Measurements from ENCODE around the gene PTPN1.
A peak's percentile ranks its signal among the peaks of the same experiment; 100 is the strongest.
"Not testable (repeated sequence)": the region's sequence is repeated elsewhere in the genome, so short reads cannot be mapped to it uniquely, and the experiment has no call there.

PTPN1 gene

DNA sequence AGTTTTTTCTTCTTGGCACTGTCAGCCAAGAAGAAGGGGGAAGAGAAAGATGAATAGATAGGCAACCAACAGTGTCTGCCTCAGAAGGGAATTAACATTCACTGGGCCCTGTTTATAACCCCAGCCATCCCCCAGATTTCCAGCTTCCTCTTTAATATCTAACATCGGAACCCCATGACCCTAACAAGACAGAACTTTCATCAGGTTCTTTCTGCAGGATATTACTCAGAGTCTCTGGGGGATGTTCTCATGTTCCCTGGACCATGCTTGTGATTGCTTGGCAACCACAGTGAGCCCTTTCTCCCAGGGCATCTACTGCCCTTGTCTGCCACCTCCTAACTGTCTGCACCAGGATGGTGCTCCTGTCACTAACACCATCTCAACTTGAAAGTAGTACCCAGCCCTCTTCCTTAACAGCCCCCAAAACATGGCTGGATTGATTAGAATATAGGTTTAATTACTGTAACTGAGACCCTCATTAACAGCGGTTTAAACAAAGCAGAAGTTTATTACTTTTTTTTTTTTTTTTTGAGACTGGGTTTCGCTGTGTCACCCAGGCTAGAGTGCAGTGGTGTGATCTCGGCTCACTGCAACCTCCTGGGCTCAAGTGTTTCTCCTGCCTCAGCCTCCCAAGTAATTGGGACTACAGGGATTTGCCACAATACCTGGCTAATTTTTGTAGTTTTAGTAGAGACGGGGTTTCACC lies 12.0 kb upstream of the PTPN1 start:
- Histone ChIP-seq H3K27me3 (ENCODE audit: control insufficient read depth in 2 of 2, insufficient read depth in 2 of 2, low read length in 2 of 2) (no peaks in the 10 kb centered on the region), H3K4me1 (ENCODE audit: control insufficient read depth in 2 of 2, insufficient read depth in 2 of 2, low read length in 2 of 2) (no peaks in the 10 kb centered on the region), H3K36me3 (ENCODE audit: control insufficient read depth in 2 of 2, insufficient read depth in 2 of 2, low read length in 2 of 2) (no peaks in the 10 kb centered on the region), H3K9ac (ENCODE audit: low read depth in 1 of 2, low read length in 2 of 2) (no peak overlapping the region), H3K4me3 (ENCODE audit: low read length in 2 of 2) (no peak overlapping the region), H3K27ac (ENCODE audit: low read depth in 2 of 2, low read length in 2 of 2) (no peak overlapping the region), H3K9me3 (ENCODE audit: control insufficient read depth in 2 of 2, low read length in 2 of 2) (no peaks in the 10 kb centered on the region)

DNA sequence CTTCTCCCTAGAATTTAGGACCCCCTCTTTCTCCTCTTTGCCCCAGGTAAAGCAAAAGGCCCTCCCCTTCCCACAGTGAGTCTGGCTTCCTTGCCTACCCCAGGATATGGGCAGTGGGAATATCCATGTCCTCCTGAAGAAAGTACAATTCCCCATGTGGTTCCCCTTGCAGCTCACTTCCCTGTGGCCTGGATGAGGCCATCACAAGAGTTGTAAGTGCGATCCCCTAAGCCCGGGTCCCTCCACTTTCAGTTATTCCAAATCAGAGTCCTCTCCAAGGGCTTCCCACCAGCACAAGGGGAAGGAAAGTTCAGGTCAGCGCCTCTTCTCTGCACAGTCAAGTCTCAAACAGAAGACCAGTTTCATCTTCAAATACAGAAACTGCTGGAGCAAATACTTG lies 10.2 kb upstream of the PTPN1 start:
- Histone ChIP-seq H3K27me3 (ENCODE audit: control insufficient read depth in 2 of 2, insufficient read depth in 2 of 2, low read length in 2 of 2) (no peaks in the 10 kb centered on the region), H3K9me3 (ENCODE audit: control insufficient read depth in 2 of 2, low read length in 2 of 2) (no peaks in the 10 kb centered on the region), H3K27ac (ENCODE audit: low read depth in 2 of 2, low read length in 2 of 2) (no peak overlapping the region), H3K4me1 (ENCODE audit: control insufficient read depth in 2 of 2, insufficient read depth in 2 of 2, low read length in 2 of 2) (peaks cover 0 to 2% of the 10 kb centered on the region in 2 donors), H3K4me3 (ENCODE audit: low read length in 2 of 2) (no peak overlapping the region), H3K9ac (ENCODE audit: low read depth in 1 of 2, low read length in 2 of 2) (no peak overlapping the region), H3K36me3 (ENCODE audit: control insufficient read depth in 2 of 2, insufficient read depth in 2 of 2, low read length in 2 of 2) (no peaks in the 10 kb centered on the region)

DNA sequence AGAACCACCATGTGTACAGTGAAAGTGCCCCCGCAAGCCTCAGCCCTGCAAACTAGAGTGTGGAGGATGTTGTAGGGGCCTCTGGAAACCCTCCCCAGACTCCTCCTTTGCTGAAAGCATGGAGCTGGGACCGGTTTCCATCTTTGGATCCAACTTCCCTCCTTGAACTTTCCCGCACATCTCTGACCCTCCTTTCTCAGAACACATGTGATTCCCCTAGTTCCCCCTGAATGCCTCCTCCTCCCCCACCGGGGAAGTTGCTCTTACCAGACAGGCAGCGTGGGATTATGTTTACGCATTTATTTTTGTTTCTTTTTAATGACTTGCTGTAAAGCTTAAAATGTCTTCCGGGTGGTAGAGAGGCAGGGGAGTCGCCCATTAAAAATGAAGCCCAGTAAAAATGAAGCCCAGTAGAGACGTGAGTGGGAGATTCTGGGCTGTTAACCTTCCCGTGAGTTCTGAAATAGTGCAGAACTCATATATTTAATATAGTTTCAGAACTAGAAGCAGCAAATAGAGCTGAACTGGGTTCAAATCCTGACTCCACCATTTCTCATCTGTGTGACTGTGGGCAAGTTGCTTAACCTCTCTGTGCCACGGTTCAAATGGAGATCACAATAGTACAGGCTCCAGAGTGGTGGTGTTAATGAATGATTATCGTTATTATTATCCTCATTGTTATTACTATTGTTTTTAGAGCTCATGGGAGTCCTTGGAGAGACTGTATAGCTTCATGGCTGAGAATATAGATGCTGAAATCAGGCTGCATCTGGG lies 8.0 kb upstream of the PTPN1 start:
- Histone ChIP-seq H3K4me1 (ENCODE audit: control insufficient read depth in 2 of 2, insufficient read depth in 2 of 2, low read length in 2 of 2) (peaks cover 0 to 2% of the 10 kb centered on the region in 2 donors), H3K27me3 (ENCODE audit: control insufficient read depth in 2 of 2, insufficient read depth in 2 of 2, low read length in 2 of 2) (no peaks in the 10 kb centered on the region), H3K27ac (ENCODE audit: low read depth in 2 of 2, low read length in 2 of 2) (peak overlapping the region; percentile 31 to 54), H3K4me3 (ENCODE audit: low read length in 2 of 2) (no peak overlapping the region), H3K36me3 (ENCODE audit: control insufficient read depth in 2 of 2, insufficient read depth in 2 of 2, low read length in 2 of 2) (no peaks in the 10 kb centered on the region), H3K9me3 (ENCODE audit: control insufficient read depth in 2 of 2, low read length in 2 of 2) (no peaks in the 10 kb centered on the region), H3K9ac (ENCODE audit: low read depth in 1 of 2, low read length in 2 of 2) (no peak overlapping the region)

DNA sequence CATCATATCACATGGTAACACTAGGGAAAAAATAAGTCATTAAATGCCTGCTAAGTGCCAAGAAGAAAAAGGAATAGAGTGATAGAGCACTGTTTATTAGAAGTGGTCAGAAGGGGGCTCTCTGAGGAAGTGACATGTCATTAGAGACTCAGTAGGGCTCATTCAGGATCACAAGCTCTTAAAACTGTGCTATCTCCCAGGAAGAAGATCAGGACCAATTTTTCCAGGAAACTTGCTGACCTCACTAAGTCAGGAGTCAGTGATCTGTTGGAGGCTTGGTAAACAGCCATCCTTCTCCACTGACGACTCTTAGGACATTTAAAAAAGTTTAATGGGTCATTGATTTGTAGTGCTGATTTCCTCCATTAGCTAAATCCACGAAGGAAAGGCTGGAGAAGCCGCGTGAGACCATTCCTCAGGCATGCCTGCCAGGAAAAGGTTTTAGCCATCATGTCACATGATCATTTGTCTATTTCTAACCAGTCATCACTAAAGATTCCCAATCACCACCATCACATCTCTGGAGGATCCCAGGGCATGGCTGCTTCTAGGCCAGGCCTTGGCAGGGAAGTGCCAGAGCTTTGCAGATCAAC lies 5.9 kb upstream of the PTPN1 start:
- Histone ChIP-seq H3K4me3 (ENCODE audit: low read length in 2 of 2) (no peak overlapping the region), H3K9me3 (ENCODE audit: control insufficient read depth in 2 of 2, low read length in 2 of 2) (no peaks in the 10 kb centered on the region), H3K27me3 (ENCODE audit: control insufficient read depth in 2 of 2, insufficient read depth in 2 of 2, low read length in 2 of 2) (no peaks in the 10 kb centered on the region), H3K9ac (ENCODE audit: low read depth in 1 of 2, low read length in 2 of 2) (no peak overlapping the region), H3K4me1 (ENCODE audit: control insufficient read depth in 2 of 2, insufficient read depth in 2 of 2, low read length in 2 of 2) (peaks cover 0 to 2% of the 10 kb centered on the region in 2 donors), H3K27ac (ENCODE audit: low read depth in 2 of 2, low read length in 2 of 2) (peak overlapping the region; percentile 19 to 34), H3K36me3 (ENCODE audit: control insufficient read depth in 2 of 2, insufficient read depth in 2 of 2, low read length in 2 of 2) (no peaks in the 10 kb centered on the region)

DNA sequence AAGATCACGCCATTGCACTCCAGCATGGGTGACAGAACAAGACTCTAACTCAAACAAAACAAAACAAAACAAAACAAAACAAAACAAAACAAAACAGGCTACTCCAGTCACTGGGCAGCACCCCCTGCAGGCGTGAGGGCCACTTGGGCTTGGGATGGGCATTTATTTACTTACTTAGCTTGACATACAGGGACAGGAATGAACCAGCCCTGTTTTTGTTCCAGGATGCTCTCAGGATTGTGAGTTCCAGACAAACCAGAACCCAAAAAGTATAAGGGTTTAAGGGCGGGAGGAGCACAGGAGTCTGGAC lies 4.0 kb upstream of the PTPN1 start:
- H3K9ac ChIP-seq (ENCODE audit: low read depth in 1 of 2, low read length in 2 of 2), result no peak overlapping the region
- no peaks in the 10 kb centered on the region for H3K27me3 ChIP-seq (ENCODE audit: control insufficient read depth in 2 of 2, insufficient read depth in 2 of 2, low read length in 2 of 2)
- H3K36me3 ChIP-seq (ENCODE audit: control insufficient read depth in 2 of 2, insufficient read depth in 2 of 2, low read length in 2 of 2), result no peaks in the 10 kb centered on the region
- no peak overlapping the region for H3K27ac ChIP-seq (ENCODE audit: low read depth in 2 of 2, low read length in 2 of 2)
- H3K4me3 ChIP-seq (ENCODE audit: low read length in 2 of 2), result no peak overlapping the region
- peaks cover 9 to 12% of the 10 kb centered on the region in 2 donors for H3K4me1 ChIP-seq (ENCODE audit: control insufficient read depth in 2 of 2, insufficient read depth in 2 of 2, low read length in 2 of 2)
- no peaks in the 10 kb centered on the region for H3K9me3 ChIP-seq (ENCODE audit: control insufficient read depth in 2 of 2, low read length in 2 of 2)

DNA sequence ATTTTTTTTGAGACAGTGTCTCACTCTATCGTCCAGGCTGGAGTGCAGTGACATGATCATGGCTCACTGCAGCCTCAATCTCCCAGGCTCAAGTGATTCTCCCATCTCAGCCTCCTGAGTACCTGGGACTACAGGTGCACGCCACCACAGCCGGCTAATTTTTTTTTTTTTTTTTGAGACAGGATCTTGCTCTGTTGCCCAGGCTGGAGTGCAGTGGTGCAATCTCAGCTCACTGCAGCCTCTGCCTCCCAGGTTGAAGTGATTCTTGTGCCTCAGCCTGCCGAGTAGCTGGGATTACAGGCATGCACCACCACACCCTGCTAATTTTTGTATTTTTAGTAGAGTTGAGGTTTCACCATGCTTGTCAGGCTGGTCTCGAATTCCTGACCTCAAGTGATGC lies 2.4 kb upstream of the PTPN1 start:
- not testable (repeated sequence) for H3K9ac ChIP-seq (ENCODE audit: low read depth in 1 of 2, low read length in 2 of 2); H3K36me3 ChIP-seq (ENCODE audit: control insufficient read depth in 2 of 2, insufficient read depth in 2 of 2, low read length in 2 of 2); H3K9me3 ChIP-seq (ENCODE audit: control insufficient read depth in 2 of 2, low read length in 2 of 2); H3K4me3 ChIP-seq (ENCODE audit: low read length in 2 of 2); H3K27me3 ChIP-seq (ENCODE audit: control insufficient read depth in 2 of 2, insufficient read depth in 2 of 2, low read length in 2 of 2); H3K27ac ChIP-seq (ENCODE audit: low read depth in 2 of 2, low read length in 2 of 2)
- peaks cover 16 to 18% of the 10 kb centered on the region in 2 donors for H3K4me1 ChIP-seq (ENCODE audit: control insufficient read depth in 2 of 2, insufficient read depth in 2 of 2, low read length in 2 of 2)

DNA sequence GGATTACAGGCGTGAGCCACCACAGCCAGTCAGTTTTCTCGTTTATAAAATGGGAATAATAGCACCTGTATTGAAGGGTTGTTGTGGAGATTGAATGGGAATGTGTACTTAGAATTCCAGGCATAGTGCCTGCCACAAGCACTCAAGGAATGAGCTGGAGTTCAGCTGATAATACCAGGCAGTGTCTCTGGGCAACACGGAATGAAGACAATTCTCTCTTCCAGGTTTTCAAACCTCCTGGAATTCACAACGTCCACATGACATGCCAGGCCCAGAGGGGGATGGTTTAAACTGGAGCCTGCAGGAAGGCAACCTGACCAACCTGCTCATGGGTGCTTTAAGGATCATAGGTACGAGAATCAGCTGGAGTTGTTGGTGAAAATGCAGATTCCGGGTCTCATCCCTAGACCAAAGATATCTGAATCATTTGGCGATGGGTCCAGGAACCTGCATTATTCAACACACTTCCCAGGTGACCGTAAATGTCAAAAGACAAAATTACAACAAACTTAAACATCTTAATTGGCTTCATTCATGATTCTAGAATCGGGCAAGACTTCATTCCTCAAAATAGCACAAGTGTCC lies 1.9 kb upstream of the PTPN1 start:
- Histone ChIP-seq H3K4me3 (ENCODE audit: low read length in 2 of 2) (no peak overlapping the region), H3K27me3 (ENCODE audit: control insufficient read depth in 2 of 2, insufficient read depth in 2 of 2, low read length in 2 of 2) (no peaks in the 10 kb centered on the region), H3K27ac (ENCODE audit: low read depth in 2 of 2, low read length in 2 of 2) (no peak overlapping the region), H3K4me1 (ENCODE audit: control insufficient read depth in 2 of 2, insufficient read depth in 2 of 2, low read length in 2 of 2) (peaks cover 18 to 21% of the 10 kb centered on the region in 2 donors), H3K9me3 (ENCODE audit: control insufficient read depth in 2 of 2, low read length in 2 of 2) (no peaks in the 10 kb centered on the region), H3K36me3 (ENCODE audit: control insufficient read depth in 2 of 2, insufficient read depth in 2 of 2, low read length in 2 of 2) (no peaks in the 10 kb centered on the region), H3K9ac (ENCODE audit: low read depth in 1 of 2, low read length in 2 of 2) (no peak overlapping the region)

DNA sequence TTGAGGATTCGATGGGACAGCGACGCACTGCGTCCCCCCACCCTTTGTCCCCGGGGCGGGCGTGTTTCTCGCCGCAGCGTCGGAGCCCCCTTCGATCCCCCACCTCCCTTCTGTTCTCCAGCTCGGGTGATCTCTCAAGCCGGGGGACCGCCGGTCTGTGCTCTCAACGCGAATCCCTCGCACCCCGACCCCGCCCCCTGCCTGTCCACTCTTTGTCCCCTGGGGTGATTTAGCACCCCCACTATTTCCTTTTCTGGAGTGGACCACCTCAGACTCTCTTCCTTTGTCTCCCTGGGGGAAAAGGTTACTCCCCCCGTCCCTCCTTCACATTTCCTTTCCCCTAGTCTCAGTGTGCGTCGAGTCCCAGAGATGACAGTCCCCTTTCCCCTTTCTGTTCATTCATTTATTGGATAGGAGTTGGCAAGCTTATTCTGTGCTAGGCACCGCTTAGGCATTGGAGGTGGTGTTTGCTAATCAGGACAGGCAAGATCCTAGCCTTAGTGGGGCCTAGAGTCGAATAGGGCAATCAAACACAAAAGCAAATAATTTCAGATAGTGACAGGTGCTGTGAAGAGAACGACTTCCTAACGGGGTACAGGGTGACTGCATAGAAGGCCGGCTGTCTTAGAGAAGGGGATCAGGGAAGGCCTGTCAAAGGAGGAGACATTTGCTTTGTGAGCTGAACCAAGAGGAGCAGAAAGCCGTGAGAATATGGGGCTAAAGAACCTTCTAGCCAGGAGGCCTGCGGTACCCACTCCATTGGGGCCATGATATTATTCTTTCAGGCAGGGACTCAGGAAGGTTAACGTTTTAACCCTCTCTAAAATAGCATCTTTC lies 741 bp downstream of the PTPN1 start:
- H3K4me1 ChIP-seq (ENCODE audit: control insufficient read depth in 2 of 2, insufficient read depth in 2 of 2, low read length in 2 of 2), result peaks cover 25 to 31% of the 10 kb centered on the region in 2 donors
- peak overlapping the region; percentile 90 to 98 for H3K4me3 ChIP-seq (ENCODE audit: low read length in 2 of 2)
- H3K9me3 ChIP-seq (ENCODE audit: control insufficient read depth in 2 of 2, low read length in 2 of 2), result no peaks in the 10 kb centered on the region
- H3K36me3 ChIP-seq (ENCODE audit: control insufficient read depth in 2 of 2, insufficient read depth in 2 of 2, low read length in 2 of 2), result no peaks in the 10 kb centered on the region
- H3K27ac ChIP-seq (ENCODE audit: low read depth in 2 of 2, low read length in 2 of 2), result peak overlapping the region; percentile 81 to 86
- peak overlapping the region; percentile 98 for H3K9ac ChIP-seq (ENCODE audit: low read depth in 1 of 2, low read length in 2 of 2)
- H3K27me3 ChIP-seq (ENCODE audit: control insufficient read depth in 2 of 2, insufficient read depth in 2 of 2, low read length in 2 of 2), result no peaks in the 10 kb centered on the region

DNA sequence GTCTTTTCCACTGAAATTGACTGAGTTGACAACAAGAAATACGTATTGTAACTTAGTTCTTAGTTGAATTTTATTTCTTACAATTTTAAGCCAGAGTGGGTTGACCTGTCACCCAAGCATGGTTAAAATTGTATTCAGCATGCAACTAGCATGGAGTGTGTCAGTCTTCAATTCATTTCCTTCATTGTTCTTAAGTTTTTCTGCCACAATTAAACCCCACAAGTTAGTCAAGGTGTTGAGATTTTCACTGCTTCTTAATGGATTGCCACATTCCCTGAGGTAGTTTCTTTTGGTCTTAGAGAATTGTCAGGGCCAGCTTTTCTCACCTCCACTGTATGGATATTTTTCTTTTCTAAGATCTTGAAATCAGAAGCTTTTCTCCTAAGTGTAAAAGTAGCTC lies 2.1 kb downstream of the PTPN1 start:
- H3K9me3 ChIP-seq (ENCODE audit: control insufficient read depth in 2 of 2, low read length in 2 of 2), result no peaks in the 10 kb centered on the region
- H3K9ac ChIP-seq (ENCODE audit: low read depth in 1 of 2, low read length in 2 of 2), result peak overlapping the region in 1 of 2 donors; percentile 3
- H3K27ac ChIP-seq (ENCODE audit: low read depth in 2 of 2, low read length in 2 of 2), result no peak overlapping the region
- H3K4me1 ChIP-seq (ENCODE audit: control insufficient read depth in 2 of 2, insufficient read depth in 2 of 2, low read length in 2 of 2), result peaks cover 29 to 42% of the 10 kb centered on the region in 2 donors
- peak overlapping the region in 1 of 2 donors; percentile 90 for H3K4me3 ChIP-seq (ENCODE audit: low read length in 2 of 2)
- H3K27me3 ChIP-seq (ENCODE audit: control insufficient read depth in 2 of 2, insufficient read depth in 2 of 2, low read length in 2 of 2), result no peaks in the 10 kb centered on the region
- no peaks in the 10 kb centered on the region for H3K36me3 ChIP-seq (ENCODE audit: control insufficient read depth in 2 of 2, insufficient read depth in 2 of 2, low read length in 2 of 2)

All from mucosa of rectum (tissue), 2 donors.